GM23248 (cell line): Measurements from ENCODE around the gene TMED3. TPM values are rescaled to one million over a fixed set of nuclear protein-coding genes. Genes with fewer than 3 reads are reported as not detected.

ENCODE experiments used
- DNase-seq: peaks from one replicate; pipeline ENCODE4 v3.0.0-alpha.2; 2015
- H2AFZ ChIP-seq: fragments of 200-600 bp; sonication (generic); 2 replicates; pipeline ENCODE4 v1.6.1; 2016; ENCODE audit warnings: antibody characterized with exemption
- H3F3A ChIP-seq: fragments of 200-600 bp; sonication (generic); 2 replicates; pipeline ENCODE4 v1.6.1; 2016; ENCODE audit warnings: mild to moderate bottlenecking, antibody characterized with exemption, mixed run types; ENCODE audit not compliant: insufficient read depth
- H3K27ac ChIP-seq: fragments of 200-600 bp; sonication (generic); 2 replicates; pipeline ENCODE4 v1.5.1; 2016; ENCODE audit warnings: mild to moderate bottlenecking
- H3K27me3 ChIP-seq: fragments of 200-600 bp; sonication (generic); replicated peaks from 2 replicates; pipeline ENCODE4 v1.6.1; 2016; ENCODE audit warnings: mild to moderate bottlenecking; ENCODE audit not compliant: insufficient read depth
- H3K36me3 ChIP-seq: fragments of 200-600 bp; sonication (generic); 2 replicates; pipeline ENCODE4 v1.6.1; 2016; ENCODE audit warnings: low read depth, mild to moderate bottlenecking
- H3K4me1 ChIP-seq: fragments of 200-600 bp; sonication (generic); 2 replicates; pipeline ENCODE4 v1.6.1; 2016; ENCODE audit warnings: mild to moderate bottlenecking; ENCODE audit not compliant: insufficient read depth
- H3K4me2 ChIP-seq: fragments of 200-600 bp; sonication (generic); one replicate; pipeline ENCODE4 v1.6.1; 2016; ENCODE audit warnings: mild to moderate bottlenecking; ENCODE audit not compliant: unreplicated experiment
- H3K4me3 ChIP-seq: fragments of 200-600 bp; sonication (generic); 2 replicates; pipeline ENCODE4 v1.5.1; 2016; ENCODE audit warnings: mild to moderate bottlenecking
- H3K79me2 ChIP-seq: fragments of 200-600 bp; sonication (generic); 2 replicates; pipeline ENCODE4 v1.6.1; 2016; ENCODE audit warnings: mild to moderate bottlenecking; ENCODE audit not compliant: insufficient read depth
- H3K9ac ChIP-seq: fragments of 200-600 bp; sonication (generic); 2 replicates; pipeline ENCODE4 v1.6.1; 2016; ENCODE audit warnings: mild to moderate bottlenecking
- H3K9me2 ChIP-seq: fragments of 200-600 bp; sonication (generic); 2 replicates; pipeline ENCODE4 v1.6.1; 2016; ENCODE audit warnings: mixed run types, mild to moderate bottlenecking, moderate library complexity; ENCODE audit not compliant: insufficient read depth
- H3K9me3 ChIP-seq: fragments of 200-600 bp; sonication (generic); one replicate; pipeline ENCODE4 v1.6.1; 2017; ENCODE audit warnings: low read depth
- H4K20me1 ChIP-seq: fragments of 200-600 bp; sonication (generic); 2 replicates; pipeline ENCODE4 v1.6.0; 2016; ENCODE audit not compliant: insufficient read depth
- EZH2 ChIP-seq: fragments of 200-600 bp; sonication (generic); IDR thresholded peaks from 2 replicates; pipeline ENCODE4 v1.6.1; 2018; ENCODE audit warnings: antibody characterized with exemption, mild to moderate bottlenecking; ENCODE audit not compliant: insufficient read depth, poor library complexity, severe bottlenecking
- EZH2phosphoT487 ChIP-seq: fragments of 200-600 bp; sonication (generic); IDR thresholded peaks from 2 replicates; pipeline ENCODE4 v1.6.1; 2018; ENCODE audit warnings: antibody characterized with exemption, moderate library complexity, mild to moderate bottlenecking, low read depth; ENCODE audit not compliant: insufficient read depth
- WGBS, 2 experiments: methylation state at CpG; one replicate each; pipeline ENCODE4 v1.1.6; 2015 to 2017; ENCODE audit warnings: low lambda C conversion rate in 2 of 2, low coverage in 1 of 2; ENCODE audit errors: missing lambda C conversion rate in 2 of 2; 5-methylcytosine and 5-hydroxymethylcytosine counted together
- in situ Hi-C: fragments of 300-500 bp; cut with MboI; formaldehyde crosslinking; loops from 2 replicates; pipeline ENCODE4 v1.15.0; 2020
- polyA plus RNA-seq: library from polyadenylated mRNA; unstranded; fragments of >200 nt; fragmentation: Nextera tagmentation; extraction: Ambion mirVana; gene quantifications from 2 replicates; pipeline ENCODE4 v1.2.1, GENCODE V29; 2016
- total RNA-seq: library from RNA; depleted of rRNA; stranded (reverse); fragments of >200 nt; shearing (Covaris generic); gene quantifications from 2 replicates; pipeline ENCODE4 v1.2.3, GENCODE V29; 2014

Gene TMED3
- total and polyA plus RNA-seq, 2 experiments from 2014 or later: 168 to 209 TPM

DNA sequence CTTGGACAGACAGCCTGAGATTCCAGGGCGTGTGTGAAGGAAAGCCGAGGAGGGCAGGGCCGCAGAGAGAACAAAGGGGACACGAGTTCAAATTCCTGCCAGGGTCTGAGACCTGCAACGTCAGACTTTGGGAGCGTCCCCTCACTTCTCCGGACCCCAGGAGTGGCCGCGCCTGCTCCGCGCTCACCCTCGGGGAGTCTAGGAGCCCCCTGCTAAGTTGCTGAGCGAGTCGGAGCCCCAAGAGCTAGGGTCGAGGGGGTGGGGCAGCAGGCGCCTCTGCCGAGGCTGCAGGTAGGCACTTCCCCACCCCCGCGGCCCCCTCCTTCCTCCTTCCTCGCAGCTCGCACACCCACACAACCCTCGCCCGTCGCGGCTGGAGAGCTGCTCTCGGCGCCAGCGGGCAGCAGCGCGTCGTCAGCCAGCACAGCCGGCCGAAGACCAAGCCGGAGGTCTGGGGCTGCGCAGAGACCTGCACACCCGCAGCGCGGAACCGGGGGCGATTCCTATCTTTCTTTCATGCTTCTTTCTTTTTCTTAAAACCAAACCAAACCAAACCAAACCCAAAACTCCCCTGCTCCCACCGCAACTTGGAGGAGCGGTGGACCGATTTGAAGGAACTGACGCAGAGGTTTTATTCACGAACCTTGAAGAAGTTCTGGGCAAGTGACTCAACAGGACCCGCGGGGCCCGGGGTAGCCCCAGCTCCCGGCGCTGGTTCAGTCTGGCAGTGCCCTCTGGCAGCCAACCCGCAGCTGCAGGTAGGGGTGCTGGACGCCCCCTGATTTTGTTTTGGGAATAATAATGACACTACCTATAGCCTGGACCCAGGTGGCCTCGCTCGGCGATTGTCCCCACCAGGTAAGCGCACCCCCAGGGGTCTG, 28.3 kb upstream of the TMED3 start, which contains the start of gene ANKRD34C:
ANKRD34C (plus strand) TSS at position 352 of the 881 bp plus-strand sequence. CDS start 10,563 bp downstream, outside the sequence.
- TF ChIP-seq EZH2: no peak
- TF ChIP-seq EZH2phosphoT487: no peak
- H3K9ac ChIP-seq: no peak within 1 kb of the TSS
- H3K4me1 ChIP-seq: no peaks in the 10 kb centered on the region
- in situ Hi-C loops: no loop called here
- H3F3A ChIP-seq: no peaks in the 10 kb centered on the region
- no peak within 1 kb of the TSS for H3K4me2 ChIP-seq
- no peaks in the 10 kb centered on the region for H3K9me2 ChIP-seq
- peaks cover 44% of the 10 kb centered on the region for H3K27me3 ChIP-seq
- no peak within 1 kb of the TSS for H3K27ac ChIP-seq
- H3K79me2 ChIP-seq: no peaks in the 10 kb centered on the region
- no peaks in the 10 kb centered on the region for H4K20me1 ChIP-seq
- no peaks in the 10 kb centered on the region for H3K36me3 ChIP-seq
- H2AFZ ChIP-seq: no peak within 1 kb of the TSS
- no peak for DNase-seq
- 7 to 9% methylated on average over 47 to 50 of the region's 56 CpGs for WGBS, 2 experiments
- no peaks in the 10 kb centered on the region for H3K9me3 ChIP-seq
- no peak within 1 kb of the TSS for H3K4me3 ChIP-seq

- 10% methylated on average over 46 of the region's 46 CpGs for WGBS, 2 experiments
- Histone ChIP-seq H3K27ac (no peak overlapping the region), H3K4me3 (no peak overlapping the region), H3K27me3 (peaks cover 44% of the 10 kb centered on the region), H3K9me3 (no peaks in the 10 kb centered on the region), H3K36me3 (no peaks in the 10 kb centered on the region), H4K20me1 (no peaks in the 10 kb centered on the region), H3K4me1 (no peaks in the 10 kb centered on the region), H3K9me2 (no peaks in the 10 kb centered on the region), H3K79me2 (no peaks in the 10 kb centered on the region), H3K4me2 (peak overlapping the region; percentile 13), H2AFZ (no peak overlapping the region), H3F3A (no peaks in the 10 kb centered on the region), H3K9ac (no peak overlapping the region)
- DNase-seq: peak; percentile 57
- TF ChIP-seq EZH2 (no peak), EZH2phosphoT487 (no peak)
- in situ Hi-C loops: no loop called here
These were observed 27.5 kb upstream of the TMED3 start for GRCh38 chr15:79283252-79284048.

DNA sequence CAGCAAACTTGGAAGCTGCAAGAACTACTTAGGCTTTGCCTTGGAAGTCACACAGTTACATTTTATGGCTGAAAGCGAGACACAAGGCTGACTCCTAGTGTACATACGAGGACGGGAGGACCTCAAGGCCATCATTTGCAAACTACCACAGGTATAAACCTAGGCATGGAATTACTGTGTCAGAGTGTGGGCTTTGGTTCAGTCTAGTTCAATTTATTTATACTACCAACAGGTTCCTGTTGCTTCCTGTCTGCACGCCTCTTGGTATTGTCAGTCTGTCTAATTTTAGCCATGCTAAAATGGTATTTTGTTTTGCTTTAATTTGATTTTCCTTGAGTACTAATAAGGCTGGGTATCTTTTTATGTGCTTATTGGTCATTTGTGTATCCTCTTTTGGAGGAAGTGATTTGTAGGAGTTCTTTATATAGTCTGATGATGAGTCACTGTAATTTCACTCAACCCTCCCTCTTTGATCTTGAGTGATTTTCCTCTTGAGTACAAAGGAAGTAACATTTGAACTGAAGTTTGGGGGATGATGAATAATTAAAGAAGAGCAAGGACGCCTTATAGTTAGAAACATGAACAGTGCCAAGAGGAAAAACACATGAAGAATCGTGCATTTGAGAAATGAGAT, 20.2 kb upstream of the TMED3 start:
- H3K27ac ChIP-seq: no peak overlapping the region
- H3K4me1 ChIP-seq: no peaks in the 10 kb centered on the region
- H3K4me3 ChIP-seq: no peak overlapping the region
- no peaks in the 10 kb centered on the region for H3K9me2 ChIP-seq
- no peaks in the 10 kb centered on the region for H3K79me2 ChIP-seq
- in situ Hi-C loops: no loop called here
- DNase-seq: no peak
- no peaks in the 10 kb centered on the region for H3F3A ChIP-seq
- TF ChIP-seq EZH2 (no peak), EZH2phosphoT487 (no peak)
- H3K36me3 ChIP-seq: no peaks in the 10 kb centered on the region
- WGBS, 2 experiments: 57 to 64% methylated on average over 6 of the region's 6 CpGs
- no peak overlapping the region for H3K4me2 ChIP-seq
- H3K9ac ChIP-seq: no peak overlapping the region
- H2AFZ ChIP-seq: no peak overlapping the region
- H4K20me1 ChIP-seq: no peaks in the 10 kb centered on the region
- no peaks in the 10 kb centered on the region; the same call in 1 of the 2 replicates for H3K27me3 ChIP-seq
- H3K9me3 ChIP-seq: no peaks in the 10 kb centered on the region

GRCh38 chr15:79292011-79292410, 18.9 kb upstream of the TMED3 start:
- Histone ChIP-seq H2AFZ (no peak overlapping the region), H3K4me2 (no peak overlapping the region), H4K20me1 (no peaks in the 10 kb centered on the region), H3K9me3 (no peaks in the 10 kb centered on the region), H3K9ac (no peak overlapping the region), H3K79me2 (no peaks in the 10 kb centered on the region), H3K4me1 (no peaks in the 10 kb centered on the region), H3K4me3 (no peak overlapping the region), H3F3A (no peaks in the 10 kb centered on the region), H3K9me2 (no peaks in the 10 kb centered on the region), H3K36me3 (no peaks in the 10 kb centered on the region), H3K27ac (no peak overlapping the region), H3K27me3 (no peaks in the 10 kb centered on the region; the same call in 1 of the 2 replicates)
- no peak for DNase-seq
- 27 to 28% methylated on average over 4 of the region's 4 CpGs for WGBS, 2 experiments
- TF ChIP-seq EZH2 (no peak), EZH2phosphoT487 (no peak)
- in situ Hi-C loops: no loop called here
